GM18867 (cell line): ENCODE measurements around the gene HIRA.

Experiments used
- ATAC-seq: cut with Tn5 transposase; IDR thresholded peaks from one replicate; pipeline ENCODE4 v1.9.1; 2021; ENCODE audit warnings: mild to moderate bottlenecking, moderate library complexity; ENCODE audit not compliant: unreplicated experiment

HIRA gene

GRCh38 chr22:19358195-19358594 lies 73.3 kb downstream of the HIRA start:
- no peak for ATAC-seq

DNA sequence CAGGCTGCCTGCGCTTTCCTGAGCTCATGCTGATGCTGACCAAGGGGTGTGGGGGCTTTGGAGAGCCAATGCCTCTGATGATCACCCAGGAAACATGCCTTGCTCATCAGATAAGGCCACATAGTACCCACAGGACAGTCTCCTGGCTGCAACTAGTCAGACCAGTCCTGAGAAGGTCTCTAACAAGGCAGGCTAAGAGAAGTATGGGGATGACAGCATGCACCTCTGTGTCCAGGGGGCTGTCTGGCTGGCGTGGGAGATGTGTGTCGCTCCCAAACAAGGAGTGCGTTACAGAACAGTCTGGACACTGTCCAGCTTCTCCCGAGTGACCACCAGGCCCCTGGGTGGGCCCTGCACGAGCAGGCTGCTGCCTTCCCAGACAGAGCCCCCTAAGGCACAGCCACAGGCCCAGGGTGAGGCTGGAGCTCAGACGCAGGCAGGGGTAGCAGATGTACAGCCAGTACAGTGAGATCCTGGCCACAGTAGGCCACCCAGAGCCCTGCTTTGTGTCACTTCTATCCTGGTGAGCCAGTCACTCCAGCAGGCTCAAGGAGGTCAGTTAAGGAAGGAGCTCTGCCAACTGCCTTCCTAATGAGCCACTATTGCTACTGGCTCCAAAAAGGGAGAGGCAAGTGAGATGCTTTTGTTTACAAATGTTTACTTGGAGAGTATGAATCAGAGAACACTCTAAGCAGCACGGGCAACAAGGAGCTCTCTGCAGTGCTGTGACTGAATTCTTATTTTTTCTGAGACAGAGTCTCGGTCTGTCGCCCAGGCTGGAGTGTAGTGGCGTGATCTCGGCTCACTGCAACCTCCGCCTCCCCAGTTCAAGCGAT lies 74.0 kb downstream of the HIRA start:
- no peak for ATAC-seq

DNA sequence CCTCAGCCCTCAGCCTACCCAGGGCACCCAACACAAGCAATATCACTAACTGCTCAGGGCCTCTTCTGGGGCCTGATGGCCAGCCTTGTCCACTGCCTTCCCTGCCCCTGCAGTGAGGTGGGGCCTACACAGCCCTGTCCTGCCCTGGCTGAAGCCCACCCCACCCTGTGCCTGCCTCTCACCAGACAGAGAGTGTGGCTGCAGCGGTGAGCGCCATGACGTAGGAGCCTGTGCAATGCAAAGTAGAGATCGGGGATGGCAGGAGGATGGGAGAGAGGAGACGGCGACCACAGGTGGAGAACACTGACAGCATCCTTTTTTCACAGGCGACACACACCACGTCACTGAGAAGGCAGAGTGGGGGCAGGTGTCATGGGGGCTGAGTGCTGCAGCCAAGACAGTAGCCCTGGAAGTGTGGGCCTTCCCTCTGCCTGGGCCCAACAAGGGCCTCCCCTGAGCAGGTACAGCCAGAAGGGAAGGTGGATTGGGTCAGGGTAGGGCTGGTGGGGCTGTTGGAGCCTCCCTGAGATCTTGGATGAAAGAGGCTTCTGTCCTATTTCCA lies 74.7 kb downstream of the HIRA start:
- ATAC-seq = no peak

DNA sequence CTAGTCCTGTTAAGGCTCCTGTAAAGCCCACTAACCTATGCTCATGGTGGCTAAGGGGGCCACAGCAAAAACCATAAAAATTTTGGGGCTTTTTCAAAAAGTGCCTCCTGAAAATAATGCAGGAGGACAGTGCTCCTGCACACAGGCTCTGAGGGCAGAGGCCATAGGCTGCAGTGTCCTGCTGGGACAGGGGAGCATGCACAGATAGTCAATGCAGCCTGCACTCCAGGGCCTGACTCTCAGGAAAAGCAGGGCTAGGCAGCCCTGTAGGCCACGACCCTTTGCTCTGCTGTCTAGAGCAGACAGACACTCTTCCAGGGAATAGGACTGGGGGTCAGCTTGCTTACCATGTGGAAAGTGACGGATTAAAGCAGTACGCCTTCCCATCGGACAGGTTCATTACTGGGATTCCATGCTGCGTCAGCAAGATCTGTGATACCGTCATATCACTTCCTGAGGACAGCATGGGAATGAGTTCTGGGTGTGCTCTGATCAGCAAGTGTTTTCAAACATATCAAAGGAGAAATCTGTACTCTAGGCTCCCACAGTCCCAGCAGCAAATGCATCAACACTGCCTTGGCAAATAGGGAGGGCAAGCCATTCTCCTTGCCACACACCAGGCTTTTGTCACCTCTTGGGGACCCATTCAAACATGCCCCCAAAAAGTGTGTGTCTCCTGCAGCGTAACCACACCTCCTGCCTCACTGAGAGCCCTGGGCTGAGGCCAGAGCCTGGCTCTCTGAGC lies 75.9 kb downstream of the HIRA start:
- ATAC-seq = no peak

GRCh38 chr22:19354201-19354600 lies 77.3 kb downstream of the HIRA start:
- ATAC-seq = no peak

GRCh38 chr22:19353363-19354131 lies 78.0 kb downstream of the HIRA start:
- ATAC-seq = no peak

DNA sequence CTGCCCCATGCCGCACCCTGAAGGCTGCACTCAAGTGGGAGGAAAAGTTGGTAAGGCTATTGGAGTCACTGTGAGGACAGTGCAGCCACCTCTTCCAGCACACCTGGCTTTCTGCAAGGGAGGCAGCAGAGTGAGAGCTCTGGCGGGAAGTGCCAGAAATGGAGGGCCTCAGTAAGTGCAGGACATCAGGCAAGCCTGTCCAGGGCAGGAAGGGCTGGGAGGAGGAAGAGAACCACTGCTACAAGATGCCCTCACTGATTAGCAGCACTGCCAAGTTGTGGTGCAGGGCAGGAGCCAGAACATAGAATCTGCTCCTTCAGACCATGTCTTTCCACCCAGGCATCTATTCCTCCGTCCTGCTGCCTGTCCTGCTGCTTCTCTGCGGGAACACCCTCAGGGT lies 78.8 kb downstream of the HIRA start:
- no peak for ATAC-seq

DNA sequence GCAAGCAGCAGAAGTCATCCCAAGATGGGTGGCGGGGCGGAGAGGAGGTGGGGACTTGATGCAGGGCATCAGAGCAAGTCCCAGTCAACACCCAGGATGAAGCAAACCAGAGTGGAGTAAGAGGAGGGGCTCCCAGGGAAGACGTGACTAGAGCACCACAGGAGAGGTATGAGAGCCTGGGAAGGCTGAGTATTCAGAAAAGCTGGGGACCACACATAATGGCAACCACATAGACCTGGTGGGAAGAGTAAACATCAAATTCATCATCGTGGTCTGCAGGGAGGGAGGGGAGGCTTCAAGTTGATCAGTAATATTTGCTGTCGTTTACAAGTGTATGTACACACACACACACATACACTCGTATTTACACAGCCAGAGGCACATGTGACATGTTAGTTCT lies 79.3 kb downstream of the HIRA start:
- ATAC-seq = no peak

DNA sequence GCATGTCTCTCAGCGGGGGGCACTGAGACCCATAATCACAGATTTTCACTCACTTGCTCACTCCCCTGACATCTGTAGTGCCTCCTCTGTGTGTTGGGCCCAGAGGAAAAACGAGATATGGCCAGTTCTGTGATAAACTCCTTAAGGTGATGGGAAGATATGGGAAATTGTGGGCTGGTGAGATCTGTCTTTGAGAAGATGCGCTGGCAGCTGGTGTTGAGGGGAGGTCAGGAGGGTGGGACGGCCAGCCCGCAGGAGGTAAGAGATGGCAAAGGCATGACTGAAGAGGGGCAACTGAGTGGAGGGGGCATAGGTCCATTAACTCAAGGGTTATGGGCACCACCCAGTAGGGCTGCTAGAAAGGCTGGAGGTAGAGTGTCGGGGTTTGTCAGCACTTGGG lies 79.9 kb downstream of the HIRA start:
- no peak for ATAC-seq

DNA sequence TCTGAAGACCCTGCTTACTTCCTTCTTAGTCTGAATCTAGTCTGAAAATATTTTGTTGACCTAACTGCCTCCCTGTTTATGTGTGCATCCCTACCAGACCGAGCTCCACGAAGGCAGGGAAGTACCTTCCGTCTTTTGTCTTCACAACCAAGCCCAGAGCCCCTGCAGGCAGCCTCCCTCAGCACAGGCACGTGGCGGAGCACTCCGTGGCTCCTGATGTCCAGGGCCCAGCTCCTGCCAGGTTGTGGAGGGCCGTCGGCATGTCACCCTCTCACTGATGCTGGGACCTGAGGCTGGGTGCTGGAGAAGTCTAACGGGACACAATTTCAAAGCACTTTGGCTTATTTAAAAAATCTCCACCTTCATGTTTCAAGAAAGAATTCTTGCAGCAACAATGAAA lies 80.6 kb downstream of the HIRA start:
- ATAC-seq = no peak

GRCh38 chr22:19350476-19350859 lies 81.1 kb downstream of the HIRA start:
- no peak for ATAC-seq

DNA sequence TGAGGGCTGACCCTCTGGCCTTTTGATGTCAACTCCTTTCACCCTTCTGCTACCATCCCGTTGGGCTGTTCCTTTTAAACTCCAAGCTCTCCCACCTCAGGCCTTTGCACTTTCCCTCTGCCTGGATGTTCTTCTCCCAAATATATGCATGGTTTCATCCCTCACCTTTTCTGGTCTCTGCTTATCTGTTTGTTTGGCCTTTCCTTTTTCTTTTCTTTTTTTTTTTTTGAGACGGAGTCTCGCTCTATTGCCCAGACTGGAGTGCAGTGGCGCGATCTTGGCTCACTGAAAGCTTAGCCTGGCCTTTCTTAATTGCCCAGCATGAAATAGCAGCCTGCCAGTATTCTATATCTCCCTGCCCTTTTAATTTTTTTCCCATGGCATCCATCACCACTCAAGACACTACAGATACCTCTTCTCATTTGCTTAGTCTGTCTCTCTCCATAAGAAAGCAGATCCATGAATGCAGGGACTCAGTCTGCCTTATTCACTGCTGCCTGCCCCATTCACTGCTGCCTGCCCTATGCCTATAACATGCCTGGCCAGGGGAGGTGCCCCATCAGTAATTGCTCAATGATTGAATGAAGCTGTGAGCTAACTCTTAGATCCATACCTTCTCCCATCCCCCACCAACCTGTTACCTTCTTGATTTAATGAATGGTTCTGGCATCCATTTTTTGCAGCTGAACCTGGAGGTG lies 81.6 kb downstream of the HIRA start:
- no peak for ATAC-seq

DNA sequence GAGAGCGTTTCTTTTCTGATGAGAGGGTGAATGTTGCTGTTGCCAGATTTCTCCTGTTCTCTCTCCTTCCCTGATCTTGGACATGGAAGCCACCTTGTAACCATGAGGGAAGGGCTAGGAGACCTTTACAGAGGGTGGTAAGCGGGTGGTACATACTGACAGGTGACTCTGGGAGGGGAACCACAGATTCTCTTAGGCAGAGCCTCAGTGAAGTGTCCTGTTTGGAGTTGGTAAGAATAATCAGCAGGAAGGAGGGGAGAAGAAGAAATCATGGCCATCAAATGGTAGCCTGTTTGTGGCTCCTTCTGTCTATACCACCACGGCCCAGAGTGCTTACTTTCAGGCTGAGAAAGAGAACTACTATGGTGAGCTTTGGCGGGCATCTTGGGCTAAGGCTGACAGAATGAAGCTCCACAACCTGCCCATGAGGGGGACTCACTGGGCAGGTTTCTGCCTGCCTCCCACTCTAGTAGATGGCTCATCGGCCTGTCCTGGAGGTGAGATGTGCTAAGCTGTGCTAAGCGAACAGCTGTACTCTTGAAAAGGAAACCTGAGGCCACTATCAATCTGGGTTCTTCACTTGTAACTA lies 84.8 kb downstream of the HIRA start:
- no peak for ATAC-seq

- ATAC-seq = no peak
Measured at GRCh38 chr22:19344420-19344819, 87.1 kb downstream of the HIRA start.

GRCh38 chr22:19343470-19343869 lies 88.1 kb downstream of the HIRA start:
- ATAC-seq = no peak

GRCh38 chr22:19341500-19341899 lies 90.0 kb downstream of the HIRA start:
- no peak for ATAC-seq

- no peak for ATAC-seq
Measured at GRCh38 chr22:19337137-19337536, 94.4 kb downstream of the HIRA start.

DNA sequence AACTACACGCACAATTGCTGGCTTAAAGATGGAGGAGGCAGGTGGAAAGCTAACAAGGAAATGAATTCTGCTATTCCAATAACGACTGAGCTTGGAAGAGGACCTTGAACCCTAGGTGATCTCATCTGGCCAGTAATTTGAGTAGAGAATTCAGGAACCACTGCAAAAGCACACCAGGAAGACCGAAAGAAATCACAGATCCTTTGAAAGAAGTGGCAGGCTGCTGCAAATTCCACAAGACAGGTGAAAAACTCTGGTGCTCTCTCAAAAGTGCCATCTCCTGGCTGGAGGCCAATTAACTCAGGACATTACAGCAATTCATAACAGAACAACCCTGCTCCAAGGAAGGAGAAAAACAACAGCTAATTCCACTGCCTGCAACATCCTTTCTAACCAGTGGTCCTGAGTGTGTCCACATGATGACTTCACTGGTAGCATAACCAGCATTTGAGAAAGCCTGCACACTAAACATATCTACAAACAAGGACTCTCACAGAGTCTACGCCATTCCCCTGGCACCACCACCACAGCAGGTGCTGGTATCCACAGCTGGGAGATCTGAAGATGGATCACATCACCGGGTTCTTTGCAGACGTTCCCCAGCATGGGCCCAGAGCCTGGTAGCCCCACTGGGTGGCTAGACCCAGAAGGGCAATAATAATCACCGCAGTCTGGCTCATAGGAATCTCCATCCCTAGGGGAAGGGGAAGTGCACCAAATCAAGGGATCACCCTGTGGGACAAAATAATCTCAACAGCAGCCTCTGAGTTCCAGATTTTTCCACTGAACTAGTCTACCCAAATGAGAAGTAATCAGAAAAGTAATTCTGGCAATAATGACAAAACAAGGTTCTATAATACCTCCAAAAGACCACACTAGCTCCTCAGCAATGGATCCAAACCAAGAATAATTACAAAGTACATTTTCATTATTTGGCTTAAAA lies 95.1 kb downstream of the HIRA start:
- ATAC-seq = no peak

DNA sequence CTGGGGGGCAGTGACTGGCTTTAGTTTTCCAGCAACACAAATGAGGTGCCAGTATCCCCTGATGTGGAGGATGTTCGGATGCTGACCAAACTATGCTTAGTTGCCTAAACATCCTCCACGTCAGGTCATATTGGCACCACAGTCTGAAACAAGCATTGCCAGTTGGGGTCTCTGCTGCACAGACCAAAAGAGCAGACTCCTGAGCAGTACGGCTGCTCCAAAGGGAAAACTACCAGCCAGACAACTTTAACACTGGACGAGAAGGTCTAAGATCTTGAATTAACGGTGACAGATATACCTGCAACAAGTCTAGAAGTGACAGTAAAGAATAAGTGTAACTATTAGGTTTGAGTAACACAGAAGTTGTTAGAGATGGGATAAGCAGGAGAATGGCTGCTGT lies 99.6 kb downstream of the HIRA start:
- ATAC-seq = no peak
